Fibroblast of skin of back (primary cell): ENCODE data around the gene MNAT1.
"Not testable (repeated sequence)": the region's sequence is repeated elsewhere in the genome, so short reads cannot be mapped to it uniquely, and the experiment has no call there.

Experiments used
- DNase-seq: peaks from one replicate; pipeline ENCODE4 v3.0.0-alpha.2; 2013

The MNAT1 gene

GRCh38 chr14:60884134-60884533 is 149.6 kb downstream of the MNAT1 start:
- DNase-seq, result no peak

GRCh38 chr14:60890636-60891035 is 156.1 kb downstream of the MNAT1 start:
- not testable (repeated sequence) for DNase-seq

- no peak for DNase-seq
These were observed 159.3 kb downstream of the MNAT1 start for GRCh38 chr14:60893911-60894310.

GRCh38 chr14:60904381-60904780 is 169.8 kb downstream of the MNAT1 start:
- no peak for DNase-seq

GRCh38 chr14:60905923-60906322 is 171.4 kb downstream of the MNAT1 start:
- peak; percentile 31 for DNase-seq

- no peak for DNase-seq
These were observed 181.2 kb downstream of the MNAT1 start for GRCh38 chr14:60915781-60916180.

- DNase-seq, result peak; percentile 44
These were observed 187.5 kb downstream of the MNAT1 start for GRCh38 chr14:60922050-60922449.

- DNase-seq, result peak; percentile 42
These were observed 190.7 kb downstream of the MNAT1 start for GRCh38 chr14:60925286-60925685.

- DNase-seq, result no peak
These were observed 191.4 kb downstream of the MNAT1 start for GRCh38 chr14:60926002-60926401.

GRCh38 chr14:60931218-60931617 is 196.7 kb downstream of the MNAT1 start:
- DNase-seq, result no peak

GRCh38 chr14:60933920-60934655 is 199.5 kb downstream of the MNAT1 start:
- DNase-seq, result no peak

GRCh38 chr14:60935319-60935718 is 200.8 kb downstream of the MNAT1 start:
- no peak for DNase-seq

GRCh38 chr14:60943637-60944032 is 209.1 kb downstream of the MNAT1 start:
- no peak for DNase-seq

GRCh38 chr14:60944204-60944603 is 209.6 kb downstream of the MNAT1 start:
- no peak for DNase-seq

GRCh38 chr14:60945984-60946383 is 211.4 kb downstream of the MNAT1 start:
- DNase-seq, result no peak

- DNase-seq, result no peak
These were observed 212.2 kb downstream of the MNAT1 start for GRCh38 chr14:60946773-60947172.

GRCh38 chr14:60951776-60952435 is 217.3 kb downstream of the MNAT1 start:
- DNase-seq, result peak; percentile 84

- DNase-seq, result no peak
These were observed 221.6 kb downstream of the MNAT1 start for GRCh38 chr14:60956202-60956601.

- no peak for DNase-seq
These were observed 222.1 kb downstream of the MNAT1 start for GRCh38 chr14:60956632-60957031.

- DNase-seq, result no peak
These were observed 223.6 kb downstream of the MNAT1 start for GRCh38 chr14:60958146-60958545.

GRCh38 chr14:60963761-60964160 is 229.2 kb downstream of the MNAT1 start:
- no peak for DNase-seq

- DNase-seq, result peak; percentile 48
These were observed 230.3 kb downstream of the MNAT1 start for GRCh38 chr14:60964904-60965303.

GRCh38 chr14:60965402-60965801 is 230.8 kb downstream of the MNAT1 start:
- peak; percentile 70 for DNase-seq

- no peak for DNase-seq
These were observed 233.5 kb downstream of the MNAT1 start for GRCh38 chr14:60968099-60968498.
